Measurements from ENCODE around the gene EVPL. TPM values are rescaled to one million over a fixed set of nuclear protein-coding genes. Genes with fewer than 3 reads are reported as not detected.

EVPL gene
- total and polyA plus RNA-seq, 2 of the 13 experiments (the other 11 are each of a cell fraction or from before 2014, with no cell fraction given): 2.1 to 8.2 TPM

DNA sequence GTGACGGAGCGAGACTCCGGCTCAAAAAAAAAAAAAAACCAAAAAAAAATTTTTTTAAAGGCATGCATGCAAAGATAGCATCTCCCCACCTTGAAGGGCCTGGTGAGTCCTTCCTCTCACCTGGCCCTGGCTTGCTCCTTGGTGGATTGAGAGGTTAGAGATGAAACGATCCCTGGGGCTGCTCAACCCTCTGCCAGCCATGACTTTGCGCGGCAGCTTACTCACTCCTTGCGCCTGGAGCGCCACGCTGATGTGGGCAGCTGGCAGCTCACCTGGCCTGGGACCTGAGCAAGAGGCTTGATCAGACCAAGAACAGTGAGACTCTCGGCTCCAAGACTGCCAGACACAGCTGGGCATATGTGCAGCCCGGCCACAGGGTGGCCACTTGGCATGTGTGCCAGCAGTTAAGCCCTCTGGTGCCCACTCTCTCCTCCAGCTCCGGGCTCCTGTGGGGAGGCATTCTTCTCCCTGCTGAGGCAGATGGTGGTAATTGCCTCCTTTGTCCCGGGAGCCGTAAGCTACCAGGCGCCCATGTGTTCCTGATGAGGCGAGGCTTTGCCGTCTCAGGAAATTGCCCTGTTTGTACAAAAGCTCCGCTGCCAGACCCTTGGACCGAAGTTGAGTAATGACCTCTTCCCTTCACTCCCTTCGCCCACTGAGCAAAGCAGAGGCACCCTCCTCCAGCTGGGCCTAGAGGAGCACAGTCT lies 5.1 kb upstream of the EVPL start:
- Histone ChIP-seq H2AFZ (ENCODE audit: low read length) (peak overlapping the region; percentile 67), H3K36me3 (replicated peaks in 1 of 2; ENCODE audit: control insufficient read depth in 1 of 2, insufficient read depth in 2 of 2, low read length in 2 of 2) (no peaks in the 10 kb centered on the region), H3K4me1 (ENCODE audit: insufficient read depth, low read length) (peaks cover 56% of the 10 kb centered on the region), H3K9me3 (ENCODE audit: low read length) (no peaks in the 10 kb centered on the region), H3K9ac (ENCODE audit: insufficient read depth, low read depth, low read length) (peak overlapping the region; percentile 34), H3K27me3 (ENCODE audit: control insufficient read depth in 1 of 2, insufficient read depth in 2 of 2, low read length in 2 of 2) (no peaks in the 10 kb centered on the region; a peak in 1 of 5 replicates), H3K4me3 (replicated peaks in 1 of 3; ENCODE audit: insufficient read depth in 1 of 3, low read depth in 2 of 3, low read length in 3 of 3) (peak overlapping the region in 2 of 3 experiments; percentile 17 to 49; a peak in 5 of 6 replicates), H4K20me1 (ENCODE audit: insufficient read depth, low read length) (no peaks in the 10 kb centered on the region), H3K27ac (ENCODE audit: extremely low read length, insufficient read depth, low read length) (no peak overlapping the region), H3K79me2 (ENCODE audit: insufficient read depth, low read length) (no peaks in the 10 kb centered on the region), H3K4me2 (ENCODE audit: low read depth, low read length) (peak overlapping the region; percentile 81)
- ChIA-PET CTCF (ENCODE audit: low intra/inter-chr PET ratio, low total read pairs) (no interaction called here), POLR2A (interaction anchor here (0.8 to 1.5 kb wide), 7 partner anchors 24 to 252 kb away, joined by 3 to 5 read pairs (median 4); partner anchors contain the start of gene SRP68)
- BruUV-seq (replicated peaks): no TSS peak
- in situ Hi-C loops (cut with HindIII; ENCODE audit: extremely low pct_ligation_motif_present, low pct_unique_long_range_greater_than_20kb) (no loop called here), intact Hi-C loops (cut with micrococcal nuclease; ENCODE audit: unreplicated experiment) (no loop called here)
- WGBS (ENCODE audit: low lambda C conversion rate): 39% methylated on average over 18 of the region's 20 CpGs
- DNase-seq (ENCODE audit: low spot score): peak; percentile 49
- peak; percentile 79 for FAIRE-seq
- peak; percentile 17 for ATAC-seq
- peak; percentile 68 for TF ChIP-seq ZNF709 (CRISPR knock-in tag; IDR thresholded peaks at IDR 0.05)
- no peak for TF ChIP-seq RAD21 (CRISPR knock-in tag; IDR thresholded peaks at IDR 0.05)
- TF ChIP-seq, protein P1, sequence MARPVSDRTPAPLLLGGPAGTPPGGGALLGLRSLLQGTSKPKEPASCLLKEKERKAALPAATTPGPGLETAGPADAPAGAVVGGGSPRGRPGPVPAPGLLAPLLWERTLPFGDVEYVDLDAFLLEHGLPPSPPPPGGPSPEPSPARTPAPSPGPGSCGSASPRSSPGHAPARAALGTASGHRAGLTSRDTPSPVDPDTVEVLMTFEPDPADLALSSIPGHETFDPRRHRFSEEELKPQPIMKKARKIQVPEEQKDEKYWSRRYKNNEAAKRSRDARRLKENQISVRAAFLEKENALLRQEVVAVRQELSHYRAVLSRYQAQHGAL (CRISPR knock-in tag; IDR thresholded peaks at IDR 0.05; ENCODE audit: not compliant biosample characterization): peak; percentile 54
- TF ChIP-seq, protein P2, sequence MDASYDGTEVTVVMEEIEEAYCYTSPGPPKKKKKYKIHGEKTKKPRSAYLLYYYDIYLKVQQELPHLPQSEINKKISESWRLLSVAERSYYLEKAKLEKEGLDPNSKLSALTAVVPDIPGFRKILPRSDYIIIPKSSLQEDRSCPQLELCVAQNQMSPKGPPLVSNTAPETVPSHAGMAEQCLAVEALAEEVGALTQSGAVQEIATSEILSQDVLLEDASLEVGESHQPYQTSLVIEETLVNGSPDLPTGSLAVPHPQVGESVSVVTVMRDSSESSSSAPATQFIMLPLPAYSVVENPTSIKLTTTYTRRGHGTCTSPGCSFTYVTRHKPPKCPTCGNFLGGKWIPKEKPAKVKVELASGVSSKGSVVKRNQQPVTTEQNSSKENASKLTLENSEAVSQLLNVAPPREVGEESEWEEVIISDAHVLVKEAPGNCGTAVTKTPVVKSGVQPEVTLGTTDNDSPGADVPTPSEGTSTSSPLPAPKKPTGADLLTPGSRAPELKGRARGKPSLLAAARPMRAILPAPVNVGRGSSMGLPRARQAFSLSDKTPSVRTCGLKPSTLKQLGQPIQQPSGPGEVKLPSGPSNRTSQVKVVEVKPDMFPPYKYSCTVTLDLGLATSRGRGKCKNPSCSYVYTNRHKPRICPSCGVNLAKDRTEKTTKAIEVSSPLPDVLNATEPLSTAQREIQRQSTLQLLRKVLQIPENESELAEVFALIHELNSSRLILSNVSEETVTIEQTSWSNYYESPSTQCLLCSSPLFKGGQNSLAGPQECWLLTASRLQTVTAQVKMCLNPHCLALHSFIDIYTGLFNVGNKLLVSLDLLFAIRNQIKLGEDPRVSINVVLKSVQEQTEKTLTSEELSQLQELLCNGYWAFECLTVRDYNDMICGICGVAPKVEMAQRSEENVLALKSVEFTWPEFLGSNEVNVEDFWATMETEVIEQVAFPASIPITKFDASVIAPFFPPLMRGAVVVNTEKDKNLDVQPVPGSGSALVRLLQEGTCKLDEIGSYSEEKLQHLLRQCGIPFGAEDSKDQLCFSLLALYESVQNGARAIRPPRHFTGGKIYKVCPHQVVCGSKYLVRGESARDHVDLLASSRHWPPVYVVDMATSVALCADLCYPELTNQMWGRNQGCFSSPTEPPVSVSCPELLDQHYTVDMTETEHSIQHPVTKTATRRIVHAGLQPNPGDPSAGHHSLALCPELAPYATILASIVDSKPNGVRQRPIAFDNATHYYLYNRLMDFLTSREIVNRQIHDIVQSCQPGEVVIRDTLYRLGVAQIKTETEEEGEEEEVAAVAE (CRISPR knock-in tag; IDR thresholded peaks at IDR 0.05; ENCODE audit: borderline replicate concordance): peak; percentile 67; the same call in 1 of the 2 replicates
- TF ChIP-seq MAF1 (CRISPR knock-in tag; IDR thresholded peaks at IDR 0.05; ENCODE audit: borderline replicate concordance): no peak
- no peak for TF ChIP-seq HOXA7 (CRISPR knock-in tag; IDR thresholded peaks at IDR 0.05)
- peak; percentile 49 for TF ChIP-seq FOXA3 (CRISPR knock-in tag; IDR thresholded peaks at IDR 0.05)
- TF ChIP-seq ZNF484 (CRISPR knock-in tag; IDR thresholded peaks at IDR 0.05; ENCODE audit: borderline replicate concordance, low read depth): no peak
- TF ChIP-seq ELF1 (CRISPR knock-in tag; IDR thresholded peaks at IDR 0.05): peak; percentile 60
- TF ChIP-seq ZNF431 (CRISPR knock-in tag; IDR thresholded peaks at IDR 0.05; ENCODE audit: borderline replicate concordance, low read depth): peak; percentile 55; the same call in 1 of the 2 replicates
- no peak for TF ChIP-seq ZNF337 (CRISPR knock-in tag; IDR thresholded peaks at IDR 0.05; ENCODE audit: borderline replicate concordance, low read depth)
- TF ChIP-seq, protein P3, sequence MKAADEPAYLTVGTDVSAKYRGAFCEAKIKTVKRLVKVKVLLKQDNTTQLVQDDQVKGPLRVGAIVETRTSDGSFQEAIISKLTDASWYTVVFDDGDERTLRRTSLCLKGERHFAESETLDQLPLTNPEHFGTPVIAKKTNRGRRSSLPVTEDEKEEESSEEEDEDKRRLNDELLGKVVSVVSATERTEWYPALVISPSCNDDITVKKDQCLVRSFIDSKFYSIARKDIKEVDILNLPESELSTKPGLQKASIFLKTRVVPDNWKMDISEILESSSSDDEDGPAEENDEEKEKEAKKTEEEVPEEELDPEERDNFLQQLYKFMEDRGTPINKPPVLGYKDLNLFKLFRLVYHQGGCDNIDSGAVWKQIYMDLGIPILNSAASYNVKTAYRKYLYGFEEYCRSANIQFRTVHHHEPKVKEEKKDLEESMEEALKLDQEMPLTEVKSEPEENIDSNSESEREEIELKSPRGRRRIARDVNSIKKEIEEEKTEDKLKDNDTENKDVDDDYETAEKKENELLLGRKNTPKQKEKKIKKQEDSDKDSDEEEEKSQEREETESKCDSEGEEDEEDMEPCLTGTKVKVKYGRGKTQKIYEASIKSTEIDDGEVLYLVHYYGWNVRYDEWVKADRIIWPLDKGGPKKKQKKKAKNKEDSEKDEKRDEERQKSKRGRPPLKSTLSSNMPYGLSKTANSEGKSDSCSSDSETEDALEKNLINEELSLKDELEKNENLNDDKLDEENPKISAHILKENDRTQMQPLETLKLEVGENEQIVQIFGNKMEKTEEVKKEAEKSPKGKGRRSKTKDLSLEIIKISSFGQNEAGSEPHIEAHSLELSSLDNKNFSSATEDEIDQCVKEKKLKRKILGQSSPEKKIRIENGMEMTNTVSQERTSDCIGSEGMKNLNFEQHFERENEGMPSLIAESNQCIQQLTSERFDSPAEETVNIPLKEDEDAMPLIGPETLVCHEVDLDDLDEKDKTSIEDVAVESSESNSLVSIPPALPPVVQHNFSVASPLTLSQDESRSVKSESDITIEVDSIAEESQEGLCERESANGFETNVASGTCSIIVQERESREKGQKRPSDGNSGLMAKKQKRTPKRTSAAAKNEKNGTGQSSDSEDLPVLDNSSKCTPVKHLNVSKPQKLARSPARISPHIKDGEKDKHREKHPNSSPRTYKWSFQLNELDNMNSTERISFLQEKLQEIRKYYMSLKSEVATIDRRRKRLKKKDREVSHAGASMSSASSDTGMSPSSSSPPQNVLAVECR (CRISPR knock-in tag; IDR thresholded peaks at IDR 0.05; ENCODE audit: borderline replicate concordance): peak; percentile 39; the same call in 1 of the 2 replicates
- TF ChIP-seq AGO2 (optimal IDR thresholded peaks at IDR 0.05; ENCODE audit: low read depth, low read length): no peak
- TF ChIP-seq KDM5A (IDR thresholded peaks at IDR 0.05; ENCODE audit: borderline replicate concordance, low read length): no peak

Data from HepG2 (cell line).